H1 (cell line): ENCODE results near the gene KRTAP10-4. TPM values are rescaled to one million over a fixed set of nuclear protein-coding genes. Genes with fewer than 3 reads are reported as not detected.

Experiments used
- CTCF ChIA-PET: fragments of 300-600 bp; sonication (Branson Sonifier 250); formaldehyde crosslinking; loops from one replicate; lab custom pipeline; 2021; ENCODE audit not compliant: partially characterized antibody; lab: Charles Lee
- POLR2A ChIA-PET: fragments of 300-600 bp; sonication (Branson Sonifier 250); formaldehyde crosslinking; loops from one replicate; lab custom pipeline; 2021; ENCODE audit warnings: inconsistent platforms; ENCODE audit not compliant: partially characterized antibody; lab: Charles Lee
- DNase-seq, 2 experiments: peaks; one replicate each; pipeline versions ENCODE4 v3.0.0 to v3.0.0-alpha.2; 2010 to 2022; ENCODE audit warnings: low spot score in 2 of 2, low read depth in 1 of 2, mixed read lengths in 1 of 2
- FAIRE-seq: peaks from 2 replicates; lab custom pipeline; 2011; peaks lifted over from hg19 to GRCh38; lab: Jason Lieb, UNC
- H2AFZ ChIP-seq: 2 replicates; pipeline ENCODE4 v1.8.1; 2012; ENCODE audit warnings: low read length, inconsistent platforms
- H2AK5ac ChIP-seq: 2 replicates; pipeline ENCODE4 v1.6.1; 2013; ENCODE audit warnings: low read depth, low read length
- H2BK120ac ChIP-seq: replicated peaks from 2 replicates; pipeline ENCODE3; 2013; ENCODE audit warnings: low read depth, low read length, inconsistent platforms
- H2BK12ac ChIP-seq: 2 replicates; pipeline ENCODE4 v1.6.1; 2013; ENCODE audit warnings: low read depth, low read length
- H2BK15ac ChIP-seq: 2 replicates; pipeline ENCODE4 v1.6.1; 2013; ENCODE audit warnings: low read length
- H2BK20ac ChIP-seq: 2 replicates; pipeline ENCODE4 v1.6.1; 2013; ENCODE audit warnings: low read length
- H2BK5ac ChIP-seq: 2 replicates; pipeline ENCODE4 v1.6.1; 2013; ENCODE audit warnings: low read depth, low read length
- H3K14ac ChIP-seq: 2 replicates; pipeline ENCODE4 v1.6.1; 2013; ENCODE audit warnings: inconsistent platforms; ENCODE audit not compliant: insufficient read length
- H3K18ac ChIP-seq: 2 replicates; pipeline ENCODE4 v1.6.1; 2013; ENCODE audit warnings: low read length; ENCODE audit errors: extremely low read depth
- H3K23ac ChIP-seq: 2 replicates; pipeline ENCODE4 v1.6.1; 2013; ENCODE audit warnings: inconsistent platforms; ENCODE audit not compliant: insufficient read length
- H3K23me2 ChIP-seq: 2 replicates; pipeline ENCODE4 v1.6.1; 2013; ENCODE audit warnings: low read depth, low read length
- H3K27ac ChIP-seq: 2 replicates; pipeline ENCODE4 v1.6.1; 2011; ENCODE audit warnings: low read depth, low read length, inconsistent platforms
- H3K27me3 ChIP-seq, 4 experiments: replicated peaks in 1 of 4; 1 replicate in 1 of 4; 2 replicates in 3 of 4; pipeline versions ENCODE4 v1.6.1 to v1.8.1; 2011 to 2013; ENCODE audit warnings: low read length in 3 of 4, mild to moderate bottlenecking in 3 of 4, inconsistent platforms in 2 of 4, mixed read lengths in 2 of 4, moderate library complexity in 1 of 4; ENCODE audit not compliant: control insufficient read depth in 3 of 4, insufficient read depth in 3 of 4; ENCODE audit errors: extremely low read depth in 1 of 4
- H3K36me3 ChIP-seq, 4 experiments: 2 replicates each; pipeline versions ENCODE4 v1.6.1 to v1.8.1; 2011 to 2013; ENCODE audit warnings: mild to moderate bottlenecking in 4 of 4, low read length in 3 of 4, moderate library complexity in 2 of 4, control low read depth in 1 of 4, inconsistent platforms in 1 of 4; ENCODE audit not compliant: insufficient read depth in 4 of 4, control insufficient read depth in 2 of 4
- H3K4ac ChIP-seq: replicated peaks from 2 replicates; pipeline ENCODE3; 2013; ENCODE audit warnings: low read length, low read depth, mixed read lengths, inconsistent platforms; ENCODE audit not compliant: insufficient read length
- H3K4me1 ChIP-seq, 4 experiments: replicated peaks in 1 of 4; 1 replicate in 1 of 4; 2 replicates in 3 of 4; pipeline versions ENCODE4 v1.6.1 to v1.8.1; 2011 to 2013; ENCODE audit warnings: low read length in 3 of 4, inconsistent platforms in 2 of 4, mixed read lengths in 1 of 4; ENCODE audit not compliant: insufficient read depth in 4 of 4, control insufficient read depth in 3 of 4
- H3K4me2 ChIP-seq, 2 experiments: 2 replicates each; pipeline versions ENCODE4 v1.6.1 to v1.8.1; 2011 to 2013; ENCODE audit warnings: low read depth in 2 of 2, low read length in 2 of 2, control low read depth in 1 of 2, inconsistent platforms in 1 of 2, mild to moderate bottlenecking in 1 of 2; ENCODE audit not compliant: insufficient read depth in 1 of 2
- H3K4me3 ChIP-seq, 4 experiments: fragments of 200-600, 300-600 bp in 1 of 4; sonication (generic), shearing (Covaris generic), sonication (Bioruptor Twin) in 1 of 4; 2 replicates each; pipeline versions ENCODE4 v1.5.1 to v1.8.1; 2011 to 2016; ENCODE audit warnings: low read length in 4 of 4, low read depth in 3 of 4, control low read depth in 2 of 4, inconsistent platforms in 2 of 4, mild to moderate bottlenecking in 2 of 4, mixed read lengths in 1 of 4, moderate library complexity in 1 of 4; ENCODE audit not compliant: insufficient read depth in 2 of 4; ENCODE audit errors: extremely low read depth in 1 of 4
- H3K56ac ChIP-seq: replicated peaks from 2 replicates; pipeline ENCODE3; 2013; ENCODE audit warnings: low read depth, mild to moderate bottlenecking, mixed read lengths, low read length, inconsistent platforms; ENCODE audit not compliant: insufficient read length
- H3K79me1 ChIP-seq: 2 replicates; pipeline ENCODE4 v1.6.1; 2013; ENCODE audit warnings: low read depth, low read length, control low read depth
- H3K79me2 ChIP-seq, 2 experiments: 2 replicates each; pipeline versions ENCODE4 v1.6.1 to v1.8.1; 2012 to 2013; ENCODE audit warnings: low read length in 2 of 2, mild to moderate bottlenecking in 2 of 2, inconsistent platforms in 1 of 2; ENCODE audit not compliant: insufficient read depth in 2 of 2, control insufficient read depth in 1 of 2
- H3K9ac ChIP-seq, 4 experiments: replicated peaks in 1 of 4; 1 replicate in 1 of 4; 2 replicates in 3 of 4; pipeline versions ENCODE4 v1.6.1 to v1.8.1; 2011 to 2013; ENCODE audit warnings: low read depth in 3 of 4, low read length in 3 of 4, control low read depth in 2 of 4, mild to moderate bottlenecking in 2 of 4, moderate library complexity in 2 of 4, inconsistent platforms in 1 of 4; ENCODE audit errors: extremely low read depth in 1 of 4
- H3K9me3 ChIP-seq, 2 experiments: 2 replicates each; pipeline versions ENCODE4 v1.6.1 to v1.8.1; 2012 to 2013; ENCODE audit warnings: mild to moderate bottlenecking in 2 of 2, moderate library complexity in 2 of 2, control low read depth in 1 of 2, inconsistent platforms in 1 of 2, low read depth in 1 of 2, low read length in 1 of 2, mixed read lengths in 1 of 2; ENCODE audit not compliant: insufficient read depth in 2 of 2
- H4K20me1 ChIP-seq, 2 experiments: replicated peaks in 1 of 2; 2 replicates each; pipeline versions ENCODE3 to v1.8.1; 2011 to 2013; ENCODE audit warnings: inconsistent platforms in 2 of 2, low read length in 2 of 2, mild to moderate bottlenecking in 1 of 2; ENCODE audit not compliant: insufficient read depth in 2 of 2, control insufficient read depth in 1 of 2
- H4K5ac ChIP-seq: 2 replicates; pipeline ENCODE4 v1.6.1; 2013; ENCODE audit warnings: low read length, low read depth, mixed read lengths, inconsistent platforms; ENCODE audit not compliant: insufficient read length
- H4K8ac ChIP-seq: 2 replicates; pipeline ENCODE4 v1.8.0; 2013; ENCODE audit warnings: mild to moderate bottlenecking, moderate library complexity, low read length, inconsistent platforms; ENCODE audit not compliant: insufficient read depth; ENCODE audit errors: extremely low read depth
- H4K91ac ChIP-seq: replicated peaks from 2 replicates; pipeline ENCODE3; 2013; ENCODE audit warnings: low read length, mixed read lengths, inconsistent platforms; ENCODE audit not compliant: insufficient read length
- BACH1 ChIP-seq: IDR thresholded peaks from 2 replicates; pipeline ENCODE4 v1.6.1; 2012; ENCODE audit warnings: low read length, improper control_type of control experiment
- CREB1 ChIP-seq: IDR thresholded peaks from 2 replicates; pipeline ENCODE4 v1.6.1; 2012; ENCODE audit warnings: inconsistent platforms
- EGR1 ChIP-seq: IDR thresholded peaks from 2 replicates; pipeline ENCODE4 v1.6.1; 2011; ENCODE audit warnings: low read depth, low read length, borderline replicate concordance
- TAF1 ChIP-seq: IDR thresholded peaks from 2 replicates; pipeline ENCODE4 v1.6.1; 2011; ENCODE audit warnings: mild to moderate bottlenecking, low read depth, low read length
- TCF12 ChIP-seq: IDR thresholded peaks from 2 replicates; pipeline ENCODE4 v1.6.1; 2011; ENCODE audit warnings: low read depth, mild to moderate bottlenecking, low read length
- WGBS, 2 experiments: shearing (Covaris generic) in 1 of 2; methylation state at CpG; one replicate each; pipeline versions ENCODE4 v1.1.6 to v1.1.7; 2013 to 2015; ENCODE audit warnings: low lambda C conversion rate in 2 of 2, mixed read lengths in 2 of 2, inconsistent platforms in 1 of 2, low coverage in 1 of 2, missing lambda C conversion rate in 1 of 2; ENCODE audit not compliant: insufficient replicate concordance in 2 of 2, insufficient coverage in 1 of 2, insufficient read length in 1 of 2; ENCODE audit errors: extremely low coverage in 1 of 2, missing lambda C conversion rate in 1 of 2; 5-methylcytosine and 5-hydroxymethylcytosine counted together
- polyA plus RNA-seq, 7 experiments: library from polyadenylated mRNA; depleted of rRNA in 3 of 7; stranded (reverse) in 5 of 7; unstranded in 2 of 7; fragments of >200 nt in 5 of 7; fragments of 200-250 nt in 2 of 7; gene quantifications; 1 replicate in 5 of 7; 2 replicates in 1 of 7; 4 replicates in 1 of 7; pipeline versions ENCODE4 v1.2.1 to v1.2.3, GENCODE V29; 2011 to 2013; ENCODE audit warnings: missing spikeins in 2 of 7, mixed read lengths in 2 of 7
- total RNA-seq: library from RNA; stranded (reverse); fragmentation: NEBNext Ultra II Directional; extraction: Animal tissue kit (Norgen Biotek cat#: 25700); gene quantifications from 2 replicates; pipeline ENCODE4 v1.2.1, GENCODE V29; 2021
- TF ChIP-seq, protein P1 (sequence below): IDR thresholded peaks from 2 replicates; pipeline ENCODE4 v1.6.1; 2012; ENCODE audit warnings: inconsistent platforms
- TF ChIP-seq, protein P2 (sequence below): IDR thresholded peaks from 2 replicates; pipeline ENCODE4 v1.6.1; 2011; ENCODE audit warnings: low read depth, mild to moderate bottlenecking, low read length; ENCODE audit not compliant: insufficient read depth
- TF ChIP-seq, protein P3 (sequence below): IDR thresholded peaks from 2 replicates; pipeline ENCODE4 v1.6.1; 2012; ENCODE audit warnings: low read length, inconsistent platforms

KRTAP10-4 gene
- total and polyA plus RNA-seq, 2 of the 8 experiments (the other 6 are each of a cell fraction or from before 2014, with no cell fraction given), result not detected

DNA sequence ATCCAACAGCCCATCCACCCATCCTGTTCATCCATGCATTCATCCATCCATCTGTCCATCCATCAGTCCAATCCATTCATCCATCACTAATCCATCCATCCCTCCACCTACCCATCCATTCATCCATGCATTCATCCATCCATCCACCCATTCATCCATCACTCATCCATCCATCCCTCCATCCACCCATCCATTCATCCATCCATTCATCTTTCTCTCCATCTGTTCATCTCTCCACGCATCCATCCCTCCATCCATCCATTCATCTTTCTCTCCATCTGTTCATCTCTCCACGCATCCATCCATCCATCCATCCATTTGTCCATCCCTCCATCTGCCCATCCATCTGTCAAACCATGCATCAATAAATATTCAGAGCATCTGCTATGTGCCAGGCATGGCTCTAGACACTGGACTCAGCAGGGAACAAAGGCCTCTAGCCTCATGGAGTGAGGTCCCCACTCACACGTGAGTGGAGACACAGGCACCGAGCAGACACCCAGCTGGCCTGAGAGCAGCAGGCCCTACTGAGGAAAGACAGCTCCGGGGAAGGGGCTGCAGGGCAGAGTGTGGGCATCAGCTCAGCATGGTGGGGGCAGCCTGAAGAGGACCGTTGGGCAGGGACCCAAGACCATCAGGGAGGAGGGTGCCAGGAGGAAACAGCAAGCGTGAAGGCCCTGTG is 43.2 kb upstream of the KRTAP10-4 start:
- H3K4me2 ChIP-seq, result no peak overlapping the region
- no peak overlapping the region for H3K56ac ChIP-seq
- peaks cover 4% of the 10 kb centered on the region; the same call in 1 of the 2 replicates for H3K23me2 ChIP-seq
- H2BK15ac ChIP-seq, result no peak overlapping the region
- H2BK120ac ChIP-seq, result no peak overlapping the region
- no peak overlapping the region for H3K18ac ChIP-seq
- H3K27ac ChIP-seq, result no peak overlapping the region
- H4K91ac ChIP-seq, result no peak overlapping the region
- H3K79me1 ChIP-seq, result no peaks in the 10 kb centered on the region
- CTCF ChIA-PET, result interaction anchor here (1.3 to 1.7 kb wide), 4 partner anchors 10 to 263 kb away, joined by 3 to 4 read pairs (median 4); no protein-coding TSS in a partner anchor
- no peak overlapping the region for H2BK12ac ChIP-seq
- POLR2A ChIA-PET, result interaction anchor here (0.8 to 1.0 kb wide), 2 partner anchors 9 to 15 kb away, joined by 3 read pairs; no protein-coding TSS in a partner anchor
- DNase-seq (no peak), FAIRE-seq (no peak)
- no peak overlapping the region for H2AFZ ChIP-seq
- no peak overlapping the region for H3K4me3 ChIP-seq
- no peak overlapping the region for H3K23ac ChIP-seq
- H2BK20ac ChIP-seq, result no peak overlapping the region
- 89 to 100% methylated on average over 1 to 7 of the region's 7 CpGs for WGBS, 2 experiments
- TF ChIP-seq EGR1, result no peak
- no peak for TF ChIP-seq TAF1
- TF ChIP-seq BACH1, result no peak
- no peak for TF ChIP-seq TCF12
- TF ChIP-seq, protein P1, sequence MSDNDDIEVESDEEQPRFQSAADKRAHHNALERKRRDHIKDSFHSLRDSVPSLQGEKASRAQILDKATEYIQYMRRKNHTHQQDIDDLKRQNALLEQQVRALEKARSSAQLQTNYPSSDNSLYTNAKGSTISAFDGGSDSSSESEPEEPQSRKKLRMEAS, result no peak
- TF ChIP-seq, protein P2, sequence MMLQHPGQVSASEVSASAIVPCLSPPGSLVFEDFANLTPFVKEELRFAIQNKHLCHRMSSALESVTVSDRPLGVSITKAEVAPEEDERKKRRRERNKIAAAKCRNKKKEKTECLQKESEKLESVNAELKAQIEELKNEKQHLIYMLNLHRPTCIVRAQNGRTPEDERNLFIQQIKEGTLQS, result no peak
- no peak for TF ChIP-seq CREB1
- TF ChIP-seq, protein P3, sequence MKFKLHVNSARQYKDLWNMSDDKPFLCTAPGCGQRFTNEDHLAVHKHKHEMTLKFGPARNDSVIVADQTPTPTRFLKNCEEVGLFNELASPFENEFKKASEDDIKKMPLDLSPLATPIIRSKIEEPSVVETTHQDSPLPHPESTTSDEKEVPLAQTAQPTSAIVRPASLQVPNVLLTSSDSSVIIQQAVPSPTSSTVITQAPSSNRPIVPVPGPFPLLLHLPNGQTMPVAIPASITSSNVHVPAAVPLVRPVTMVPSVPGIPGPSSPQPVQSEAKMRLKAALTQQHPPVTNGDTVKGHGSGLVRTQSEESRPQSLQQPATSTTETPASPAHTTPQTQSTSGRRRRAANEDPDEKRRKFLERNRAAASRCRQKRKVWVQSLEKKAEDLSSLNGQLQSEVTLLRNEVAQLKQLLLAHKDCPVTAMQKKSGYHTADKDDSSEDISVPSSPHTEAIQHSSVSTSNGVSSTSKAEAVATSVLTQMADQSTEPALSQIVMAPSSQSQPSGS, result no peak
- no peak overlapping the region for H4K8ac ChIP-seq
- H2AK5ac ChIP-seq, result peak overlapping the region; percentile 75; the same call in 1 of the 2 replicates
- no peak overlapping the region for H3K9ac ChIP-seq
- peaks cover 0 to 2% of the 10 kb centered on the region in 2 experiments for H4K20me1 ChIP-seq
- no peak overlapping the region for H2BK5ac ChIP-seq
- H3K27me3 ChIP-seq, result 0 out of 7 replicates have a peak, but pooled peaks cover 0 to 2% (median 0%) of the 10 kb centered on the region in 4 experiments
- peaks cover 0 to 3% (median 0%) of the 10 kb centered on the region in 4 experiments; a peak in 1 of 7 replicates for H3K4me1 ChIP-seq
- H3K14ac ChIP-seq, result no peak overlapping the region
- H3K4ac ChIP-seq, result no peak overlapping the region
- no peaks in the 10 kb centered on the region for H3K79me2 ChIP-seq
- H3K9me3 ChIP-seq, result no peaks in the 10 kb centered on the region
- no peaks in the 10 kb centered on the region for H3K36me3 ChIP-seq
- H4K5ac ChIP-seq, result no peak overlapping the region
